CD14-positive monocyte (primary cell): ENCODE data around the gene SPAG16. TPM values are rescaled to one million over a fixed set of nuclear protein-coding genes. Genes with fewer than 3 reads are reported as not detected.

Source experiments
- DNase-seq, 3 donors: peaks; one replicate each; pipeline ENCODE4 v3.0.0-alpha.2; 2011 to 2022
- H2AFZ ChIP-seq: 2 replicates; pipeline ENCODE4 v1.6.0; 2012; ENCODE audit warnings: mild to moderate bottlenecking, low read depth, low read length, inconsistent platforms; ENCODE audit not compliant: insufficient read depth, poor library complexity, severe bottlenecking
- H3K27ac ChIP-seq, 2 donors: 1 replicate in 1 of 2; 2 replicates in 1 of 2; pipeline ENCODE4 v1.5.1; 2012 to 2013; ENCODE audit warnings: low read length in 2 of 2, control low read depth in 1 of 2, inconsistent platforms in 1 of 2, low read depth in 1 of 2, mild to moderate bottlenecking in 1 of 2
- H3K27me3 ChIP-seq, 2 donors: one replicate each; pipeline versions ENCODE4 v1.6.0 to v1.6.1; 2011 to 2013; ENCODE audit warnings: low read length in 2 of 2; ENCODE audit not compliant: control insufficient read depth in 2 of 2, insufficient read depth in 2 of 2
- H3K36me3 ChIP-seq, 2 donors: replicated peaks in 1 of 2; 1 replicate in 1 of 2; 2 replicates in 1 of 2; pipeline versions ENCODE4 v1.5.1 to v1.6.1; 2012 to 2013; ENCODE audit warnings: low read length in 2 of 2, control low read depth in 1 of 2, inconsistent platforms in 1 of 2, mild to moderate bottlenecking in 1 of 2; ENCODE audit not compliant: insufficient read depth in 2 of 2, control insufficient read depth in 1 of 2
- H3K4me1 ChIP-seq, 2 donors: 1 replicate in 1 of 2; 2 replicates in 1 of 2; pipeline versions ENCODE4 v1.5.1 to v1.6.1; 2012 to 2013; ENCODE audit warnings: low read length in 2 of 2, control low read depth in 1 of 2, inconsistent platforms in 1 of 2, mild to moderate bottlenecking in 1 of 2, moderate library complexity in 1 of 2; ENCODE audit not compliant: insufficient read depth in 2 of 2, control insufficient read depth in 1 of 2
- H3K4me2 ChIP-seq: replicated peaks from 2 replicates; pipeline ENCODE3; 2012; ENCODE audit warnings: low read length, moderate library complexity, mild to moderate bottlenecking; ENCODE audit not compliant: poor library complexity, severe bottlenecking; ENCODE audit errors: extremely low read depth
- H3K4me3 ChIP-seq, 3 experiments: fragments of 200-600 bp in 1 of 3; sonication (generic) in 1 of 3; replicated peaks in 1 of 3; 1 replicate in 2 of 3; 2 replicates in 1 of 3; pipeline ENCODE4 v1.5.1; 2011 to 2013; ENCODE audit warnings: low read length in 3 of 3, mild to moderate bottlenecking in 3 of 3, control low read depth in 2 of 3, low read depth in 2 of 3, inconsistent platforms in 1 of 3, moderate library complexity in 1 of 3
- H3K79me2 ChIP-seq: 2 replicates; pipeline ENCODE4 v1.6.0; 2012; ENCODE audit warnings: mild to moderate bottlenecking, control low read depth, inconsistent platforms, low read length, moderate library complexity; ENCODE audit not compliant: insufficient read depth
- H3K9ac ChIP-seq: 2 replicates; pipeline ENCODE4 v1.6.0; 2017; ENCODE audit warnings: low read length, mild to moderate bottlenecking; ENCODE audit not compliant: insufficient read depth, poor library complexity, severe bottlenecking
- H3K9me3 ChIP-seq, 2 donors: replicated peaks in 1 of 2; 1 replicate in 1 of 2; 2 replicates in 1 of 2; pipeline versions ENCODE4 v1.5.1 to v1.6.1; 2012 to 2013; ENCODE audit warnings: low read length in 2 of 2, control low read depth in 1 of 2; ENCODE audit not compliant: control insufficient read depth in 1 of 2, insufficient read depth in 1 of 2
- H4K20me1 ChIP-seq: 2 replicates; pipeline ENCODE4 v1.6.0; 2012; ENCODE audit warnings: mild to moderate bottlenecking, low read length, control low read depth, moderate library complexity; ENCODE audit not compliant: insufficient read depth
- H3K27ac Mint-ChIP-seq, 7 donors: one replicate each; pipeline ENCODE4 v1.8.0; 2020; ENCODE audit warnings: mild to moderate bottlenecking in 7 of 7, mixed read lengths in 7 of 7, moderate library complexity in 6 of 7, inconsistent platforms in 2 of 7
- H3K27me3 Mint-ChIP-seq, 3 donors: one replicate each; pipeline ENCODE4 v1.8.0; 2021 to 2022; ENCODE audit warnings: low read depth in 3 of 3, mild to moderate bottlenecking in 3 of 3, mixed read lengths in 3 of 3, moderate library complexity in 3 of 3, inconsistent platforms in 1 of 3
- H3K36me3 Mint-ChIP-seq, 2 donors: one replicate each; pipeline ENCODE4 v1.8.0; 2020; ENCODE audit warnings: mixed read lengths in 2 of 2, inconsistent platforms in 1 of 2, mild to moderate bottlenecking in 1 of 2
- H3K4me1 Mint-ChIP-seq: one replicate; pipeline ENCODE4 v1.8.0; 2020; ENCODE audit warnings: mild to moderate bottlenecking, mixed read lengths
- H3K4me3 Mint-ChIP-seq, 2 donors: one replicate each; pipeline ENCODE4 v1.8.0; 2020; ENCODE audit warnings: mild to moderate bottlenecking in 2 of 2, mixed read lengths in 2 of 2, moderate library complexity in 1 of 2
- H3K9me3 Mint-ChIP-seq, 7 donors: one replicate each; pipeline ENCODE4 v1.8.0; 2020 to 2022; ENCODE audit warnings: mixed read lengths in 7 of 7, mild to moderate bottlenecking in 6 of 7, moderate library complexity in 6 of 7, inconsistent platforms in 2 of 7
- CTCF ChIP-seq: fragments of 200-600 bp; IDR thresholded peaks from one replicate; pipeline ENCODE4 v1.8.0; 2022; ENCODE audit warnings: antibody characterized with exemption, mild to moderate bottlenecking
- WGBS: methylation state at CpG from one replicate; pipeline ENCODE4 v1.1.5; 2013; ENCODE audit warnings: missing lambda C conversion rate; ENCODE audit not compliant: insufficient coverage; 5-methylcytosine and 5-hydroxymethylcytosine counted together
- intact Hi-C, 2 donors: fragments of 100-400 bp; cut with micrococcal nuclease; formaldehyde crosslinking; loops; one replicate each; pipeline versions ENCODE4 v1.15.0 to v1.15.1; 2023
- polyA plus RNA-seq, 3 donors: library from polyadenylated mRNA; depleted of rRNA in 1 of 3; unstranded in 2 of 3; stranded (reverse) in 1 of 3; fragments of 300-500 nt in 2 of 3; fragments of >200 nt in 1 of 3; fragmentation: Illumina TruSeq in 2 of 3; gene quantifications; 1 replicate in 2 of 3; 2 replicates in 1 of 3; pipeline ENCODE4 v1.2.3, GENCODE V29; 2012 to 2021

SPAG16 gene
- polyA plus RNA-seq, 3 donors = 0.12 to 0.30 TPM; not detected in 1

GRCh38 chr2:213259266-213259665 is 25.0 kb upstream of the SPAG16 start:
- no peak overlapping the region for H3K4me3 Mint-ChIP-seq

GRCh38 chr2:213261237-213261636 is 23.0 kb upstream of the SPAG16 start:
- Histone ChIP-seq H3K27me3 (no peaks in the 10 kb centered on the region), H2AFZ (no peak overlapping the region), H3K9ac (no peak overlapping the region), H3K9me3 (no peaks in the 10 kb centered on the region), H3K36me3 (no peaks in the 10 kb centered on the region), H4K20me1 (no peaks in the 10 kb centered on the region), H3K27ac (no peak overlapping the region), H3K4me1 (no peaks in the 10 kb centered on the region), H3K4me2 (no peak overlapping the region), H3K79me2 (no peaks in the 10 kb centered on the region), H3K4me3 (no peak overlapping the region)
- WGBS = no CpG with 5 or more reads among the region's 1 CpG
- intact Hi-C loops = no loop called here
- H3K27me3 Mint-ChIP-seq = peaks cover 0 to 4% (median 0%) of the 10 kb centered on the region in 3 donors
- peaks cover 0 to 2% (median 0%) of the 10 kb centered on the region in 7 donors for H3K9me3 Mint-ChIP-seq
- H3K4me1 Mint-ChIP-seq = no peaks in the 10 kb centered on the region
- DNase-seq = no peak
- H3K36me3 Mint-ChIP-seq = no peaks in the 10 kb centered on the region
- no peak for TF ChIP-seq CTCF
- no peak overlapping the region for H3K4me3 Mint-ChIP-seq
- no peak overlapping the region for H3K27ac Mint-ChIP-seq

More at GRCh38 chr2:213259266-213259665, 25.0 kb upstream of the SPAG16 start:
- Histone ChIP-seq H4K20me1 (no peaks in the 10 kb centered on the region), H3K27ac (no peak overlapping the region), H3K27me3 (no peaks in the 10 kb centered on the region), H3K9ac (no peak overlapping the region), H3K4me1 (no peaks in the 10 kb centered on the region), H3K9me3 (no peaks in the 10 kb centered on the region), H3K36me3 (no peaks in the 10 kb centered on the region), H3K79me2 (no peaks in the 10 kb centered on the region), H2AFZ (no peak overlapping the region), H3K4me2 (no peak overlapping the region), H3K4me3 (no peak overlapping the region)
- Mint-ChIP-seq H3K36me3 (no peaks in the 10 kb centered on the region), H3K9me3 (peaks cover 0 to 2% (median 0%) of the 10 kb centered on the region in 7 donors), H3K27me3 (peaks cover 0 to 5% (median 0%) of the 10 kb centered on the region in 3 donors), H3K27ac (no peak overlapping the region), H3K4me1 (no peaks in the 10 kb centered on the region)
- no CpG with 5 or more reads among the region's 1 CpG for WGBS
- no peak for DNase-seq
- TF ChIP-seq CTCF = no peak
- intact Hi-C loops = no loop called here
